ENCODE data around the gene CSTB.

The CSTB gene

DNA sequence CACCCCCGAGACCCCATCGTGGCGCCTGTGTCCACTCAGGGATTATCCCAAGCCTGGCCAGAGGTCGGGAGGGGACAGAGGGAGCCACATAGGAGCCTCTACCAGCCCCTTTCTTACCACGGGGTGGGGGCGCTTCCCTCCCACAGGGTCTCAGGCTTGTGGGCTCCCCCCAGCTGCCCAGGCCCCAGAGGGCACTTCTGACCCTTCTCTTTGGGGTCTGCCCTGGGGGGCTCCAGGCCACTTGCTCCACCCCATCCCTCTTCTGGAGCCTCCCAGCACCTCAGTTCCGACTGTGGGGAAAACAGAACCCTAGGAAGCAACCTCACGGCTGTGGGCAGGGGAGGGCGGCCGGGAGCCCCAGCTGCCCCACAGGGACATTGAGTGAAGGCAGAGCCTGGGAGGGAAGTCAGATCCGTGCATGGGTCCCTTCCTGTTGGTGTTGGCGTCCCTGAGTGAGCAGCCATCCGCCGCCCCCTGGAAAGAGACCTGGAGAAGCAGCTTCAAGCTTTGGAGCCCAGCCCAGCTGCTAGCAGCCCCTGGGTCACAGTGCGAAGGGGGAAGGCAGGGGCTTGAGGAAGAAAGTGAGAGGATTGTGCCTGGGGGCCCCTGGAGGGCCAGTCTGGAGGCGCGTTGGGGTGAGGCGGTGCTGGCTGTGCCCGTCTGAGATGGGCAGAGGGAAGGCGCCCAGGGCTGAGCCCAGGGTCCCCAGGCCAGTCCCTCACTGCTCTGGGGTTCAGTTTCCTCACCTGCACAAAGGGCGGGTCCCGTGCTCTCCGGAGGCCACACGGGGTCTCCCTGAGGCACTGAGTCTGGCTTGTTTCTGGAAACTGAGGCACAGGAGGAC is 35.4 kb upstream of the CSTB start:
- in situ Hi-C loops (cut with MboI; ENCODE audit: low sequenced_read_pairs), result no loop called here

- in situ Hi-C loops (cut with MboI; ENCODE audit: low sequenced_read_pairs), result no loop called here
Observed at GRCh38 chr21:43810505-43811261, 34.6 kb upstream of the CSTB start.

DNA sequence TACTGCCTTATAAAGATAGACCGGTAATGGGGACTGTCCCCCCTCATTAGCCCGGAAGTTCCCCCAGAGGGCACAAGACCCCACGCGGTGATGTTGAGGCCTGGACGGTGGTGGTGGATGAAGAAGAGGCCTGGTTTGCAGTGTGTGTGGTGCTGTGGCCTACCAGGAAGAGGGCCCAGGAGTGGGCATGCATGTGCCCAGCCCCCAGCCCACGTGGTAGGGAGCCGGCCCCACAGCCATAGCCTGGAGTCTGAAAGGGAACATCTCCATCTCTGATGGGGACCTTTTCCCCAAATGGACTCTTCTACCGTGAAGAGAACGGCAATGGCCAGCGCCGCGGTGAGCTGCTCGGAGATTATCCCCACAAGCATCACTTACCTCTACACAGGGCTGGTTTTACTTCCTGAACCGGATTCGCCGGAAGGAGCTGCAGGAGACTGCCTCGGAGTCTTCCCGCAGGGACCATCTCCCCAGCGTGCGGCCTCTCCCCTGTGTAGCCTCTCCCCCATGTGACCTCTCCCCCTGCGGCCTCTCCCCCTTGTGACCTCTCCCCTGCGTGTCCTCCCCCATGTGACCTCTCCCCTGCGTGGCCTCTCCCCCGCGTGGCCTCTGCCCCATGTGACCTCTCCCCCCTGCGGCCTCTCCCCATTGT is 33.9 kb upstream of the CSTB start:
- in situ Hi-C loops (cut with MboI; ENCODE audit: low sequenced_read_pairs), result no loop called here

GRCh38 chr21:43809346-43809799 is 33.3 kb upstream of the CSTB start:
- in situ Hi-C loops (cut with MboI; ENCODE audit: low sequenced_read_pairs), result no loop called here

GRCh38 chr21:43808832-43809251 is 32.7 kb upstream of the CSTB start:
- in situ Hi-C loops (cut with MboI; ENCODE audit: low sequenced_read_pairs), result no loop called here

GRCh38 chr21:43808367-43808766 is 32.3 kb upstream of the CSTB start:
- in situ Hi-C loops (cut with MboI; ENCODE audit: low sequenced_read_pairs), result no loop called here

DNA sequence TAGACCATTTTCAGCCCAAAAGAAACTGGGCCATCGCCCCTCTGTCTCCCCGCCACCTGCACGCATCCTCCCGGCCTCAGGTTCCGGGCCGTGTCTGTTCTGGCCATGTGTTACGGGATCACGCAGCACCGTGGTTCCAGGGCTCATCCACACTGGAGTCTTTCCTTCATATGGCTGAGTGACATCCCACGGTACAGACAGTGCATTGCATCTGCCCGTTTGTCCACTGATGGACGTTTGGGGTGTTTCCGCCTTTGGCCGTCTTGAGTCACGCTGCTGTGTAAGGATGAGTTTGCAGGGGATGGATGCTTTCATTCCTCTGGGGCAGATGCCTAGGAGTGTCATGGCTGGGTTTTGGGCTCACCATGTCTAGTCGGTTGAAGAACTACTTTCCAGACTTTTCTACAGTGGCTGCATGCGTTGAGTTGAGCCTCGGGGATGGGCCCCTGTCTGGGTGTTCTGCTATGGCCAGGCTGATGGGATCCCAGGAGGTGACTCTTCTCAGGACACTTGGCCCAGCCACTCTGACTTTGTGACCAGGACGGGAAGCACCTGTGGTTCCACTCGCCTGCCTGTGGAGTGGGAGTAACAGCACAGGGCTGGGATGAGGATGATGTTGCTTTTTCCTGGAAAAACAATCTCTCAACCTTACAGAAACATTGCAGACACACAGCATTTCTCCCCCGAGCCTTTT is 30.1 kb upstream of the CSTB start:
- in situ Hi-C loops (cut with MboI; ENCODE audit: low sequenced_read_pairs), result no loop called here

DNA sequence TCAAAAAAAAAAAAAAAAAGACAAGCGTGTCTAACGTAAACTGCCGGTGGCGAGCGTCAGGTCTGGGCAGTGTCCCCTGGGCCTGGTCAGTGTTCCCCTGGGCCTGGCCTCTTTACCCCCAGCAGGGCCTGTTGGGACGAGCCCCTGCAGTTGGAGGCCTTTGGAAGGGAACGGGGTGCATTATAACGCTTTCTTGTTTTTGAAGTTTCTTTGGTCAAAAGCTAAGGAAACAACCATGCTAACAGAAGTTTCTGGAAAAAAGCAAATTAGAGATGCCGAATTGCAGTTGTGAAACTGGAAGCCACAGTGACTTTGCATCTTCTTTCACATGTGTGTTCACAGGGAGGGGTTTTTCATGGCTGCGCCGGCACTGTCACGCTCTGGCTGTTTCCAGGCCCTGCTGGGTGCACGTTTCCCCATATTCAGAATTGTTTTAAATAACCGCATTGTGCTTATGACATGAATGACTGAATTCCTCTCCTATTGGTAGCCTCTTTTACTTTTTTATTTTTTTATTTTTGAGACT is 29.2 kb upstream of the CSTB start:
- in situ Hi-C loops (cut with MboI; ENCODE audit: low sequenced_read_pairs), result no loop called here

DNA sequence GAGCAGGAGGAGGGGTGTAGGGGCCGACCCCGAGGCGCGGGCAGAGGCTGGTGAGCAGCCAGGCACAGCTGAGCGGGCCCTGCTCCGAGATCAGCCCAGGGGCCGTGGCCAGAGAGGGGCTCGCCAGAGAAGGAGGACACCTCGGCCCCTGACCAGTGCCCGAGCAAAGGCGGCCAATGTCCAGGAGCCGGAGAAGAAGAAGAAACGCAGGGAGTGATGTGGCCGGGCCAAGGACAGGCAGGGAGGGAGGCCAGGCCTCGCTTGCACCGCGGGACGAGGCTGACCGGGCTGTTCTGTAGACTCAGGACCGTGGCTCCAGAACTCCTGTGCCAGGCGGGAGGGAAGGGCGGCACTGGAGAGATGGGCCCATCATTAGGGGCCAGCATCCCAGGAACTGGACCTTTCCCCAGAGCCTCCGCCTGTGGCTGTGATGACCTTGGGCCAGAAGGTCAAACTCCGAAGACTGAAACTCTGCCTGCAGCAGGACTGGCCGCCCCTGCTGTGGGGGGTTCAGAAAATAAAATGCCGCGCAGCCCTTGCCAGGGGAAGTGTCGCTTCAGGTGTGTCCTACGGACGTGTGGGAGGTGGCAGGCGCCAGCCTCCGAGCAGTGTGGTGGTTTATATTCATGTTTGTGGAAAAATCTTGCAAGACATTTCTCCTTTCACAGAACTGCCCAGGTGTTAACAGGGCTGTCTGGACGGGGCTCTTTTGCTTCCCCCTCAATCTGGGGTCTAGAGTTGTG is 27.6 kb upstream of the CSTB start:
- in situ Hi-C loops (cut with MboI; ENCODE audit: low sequenced_read_pairs), result no loop called here

GRCh38 chr21:43802713-43803313 is 26.7 kb upstream of the CSTB start:
- in situ Hi-C loops (cut with MboI; ENCODE audit: low sequenced_read_pairs), result no loop called here

DNA sequence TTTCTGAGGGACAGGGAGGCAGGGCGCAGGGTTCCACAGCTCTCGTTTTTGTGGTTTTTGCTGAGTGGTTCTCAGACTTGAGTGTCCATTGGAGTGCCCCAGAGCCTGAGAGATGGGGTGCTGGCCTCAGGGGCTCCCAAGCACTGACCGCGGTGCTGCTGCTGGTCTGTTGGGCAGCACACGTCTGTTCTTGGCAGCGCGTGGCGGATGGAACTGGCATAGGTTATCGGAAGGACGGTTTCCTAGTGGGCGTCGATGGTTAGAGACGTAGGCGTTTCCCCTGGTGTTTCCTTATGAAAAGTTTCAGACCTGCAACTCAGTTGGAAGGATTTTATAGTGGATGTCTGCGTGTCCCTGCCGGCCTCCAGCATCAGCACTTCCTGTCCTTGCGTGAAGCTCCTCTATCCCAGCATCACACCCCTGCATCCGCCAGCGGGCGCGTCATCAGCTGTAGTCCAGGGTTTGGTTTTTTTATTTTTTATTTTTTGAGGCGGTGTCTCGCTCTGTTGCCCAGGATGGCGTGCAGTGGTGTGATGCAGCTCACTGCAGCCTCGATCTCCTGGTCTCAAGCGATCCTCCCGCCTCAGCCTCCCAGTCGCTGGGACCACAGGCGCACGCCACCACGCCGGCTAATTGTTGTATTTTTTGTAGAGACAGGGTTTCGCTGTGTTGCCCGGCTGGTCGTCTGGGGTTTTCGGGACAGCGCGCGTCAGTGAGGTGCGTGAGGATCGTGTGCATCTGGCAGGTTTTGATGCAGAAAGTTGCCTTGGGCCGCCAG is 25.1 kb upstream of the CSTB start:
- in situ Hi-C loops (cut with MboI; ENCODE audit: low sequenced_read_pairs), result no loop called here

DNA sequence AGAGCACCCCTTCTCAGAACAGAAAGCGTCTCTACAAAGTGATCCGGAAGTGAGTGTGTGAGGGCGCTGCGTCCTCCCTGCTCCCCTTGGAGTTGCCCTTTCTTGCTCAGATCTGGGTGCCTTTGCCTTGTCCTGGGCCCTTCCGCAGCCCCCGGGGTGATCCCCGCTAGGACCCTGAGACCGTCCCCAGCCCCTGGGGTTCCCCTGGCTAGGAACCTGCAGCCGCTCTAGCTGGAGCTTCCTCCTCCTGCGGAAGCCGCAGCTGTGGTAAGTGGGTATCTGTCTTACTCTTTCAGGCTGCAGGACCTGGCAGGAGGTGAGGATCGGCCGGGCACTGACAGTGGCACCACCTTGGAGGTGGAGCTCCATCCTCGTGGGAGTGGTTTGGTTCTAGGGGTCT is 24.5 kb upstream of the CSTB start:
- in situ Hi-C loops (cut with MboI; ENCODE audit: low sequenced_read_pairs), result no loop called here

- in situ Hi-C loops (cut with MboI; ENCODE audit: low sequenced_read_pairs), result no loop called here
Observed at GRCh38 chr21:43800124-43800523, 24.0 kb upstream of the CSTB start.

DNA sequence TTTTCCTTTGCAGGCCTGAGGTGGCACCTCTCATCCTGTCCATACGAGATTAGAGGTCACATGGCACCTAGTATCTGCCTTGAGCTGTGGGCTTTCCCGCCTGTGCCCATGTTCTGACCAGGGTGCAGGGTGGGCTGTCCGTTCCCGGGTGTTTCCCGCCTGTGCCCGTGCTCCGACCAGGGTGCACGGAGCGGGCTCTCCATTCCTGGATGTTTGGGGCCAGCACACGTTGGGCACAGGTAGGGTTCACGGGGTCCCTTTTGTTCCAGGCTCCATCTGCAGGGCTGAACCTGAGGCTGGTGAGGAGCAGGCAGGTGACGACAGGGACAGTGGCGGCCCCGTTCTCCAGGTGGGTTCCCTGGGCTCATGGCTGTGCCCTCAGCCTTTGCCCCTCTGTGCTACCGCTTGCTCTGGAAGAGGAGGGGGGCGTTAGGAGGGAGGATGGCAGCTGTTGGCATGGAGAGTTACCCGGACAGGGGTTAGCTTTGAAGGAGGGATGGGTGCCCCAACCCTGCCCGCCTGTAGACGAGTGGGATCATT is 23.3 kb upstream of the CSTB start:
- in situ Hi-C loops (cut with MboI; ENCODE audit: low sequenced_read_pairs), result no loop called here

- in situ Hi-C loops (cut with MboI; ENCODE audit: low sequenced_read_pairs), result no loop called here
Observed at GRCh38 chr21:43797925-43798715, 22.0 kb upstream of the CSTB start.

GRCh38 chr21:43797415-43797814 is 21.3 kb upstream of the CSTB start:
- in situ Hi-C loops (cut with MboI; ENCODE audit: low sequenced_read_pairs), result no loop called here

GRCh38 chr21:43794857-43795256 is 18.7 kb upstream of the CSTB start:
- in situ Hi-C loops (cut with MboI; ENCODE audit: low sequenced_read_pairs), result no loop called here

DNA sequence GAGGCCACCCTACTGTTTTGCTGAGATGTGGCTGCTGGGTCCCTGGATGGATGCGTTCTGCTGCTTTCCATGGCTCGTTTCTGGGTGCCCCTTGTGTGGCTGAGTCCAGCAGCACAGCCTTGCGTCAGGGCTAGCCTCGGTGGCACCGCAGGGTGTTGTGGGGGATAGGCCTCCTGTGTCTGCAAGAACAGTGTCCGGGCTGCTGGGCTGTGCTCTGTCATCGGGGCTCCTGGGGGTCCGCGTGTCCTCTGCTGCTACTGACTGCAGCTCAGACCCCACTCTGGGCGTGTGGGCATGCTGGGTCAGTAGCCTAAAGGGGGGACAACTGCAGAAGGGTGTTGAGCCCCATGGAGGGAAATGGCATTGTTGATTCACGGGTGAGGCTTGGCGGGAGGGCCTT is 18.2 kb upstream of the CSTB start:
- in situ Hi-C loops (cut with MboI; ENCODE audit: low sequenced_read_pairs), result no loop called here

All from hTERT RPE-1 (cell line).